ENCODE results near the gene HSPA14.
"Not testable (repeated sequence)": the region's sequence is repeated elsewhere in the genome, so short reads cannot be mapped to it uniquely, and the experiment has no call there.

The HSPA14 gene

GRCh38 chr10:14837757-14838581 is at the start of gene HSPA14, which contains the start of the genes CDNF and MSANTD7:
TSS of gene HSPA14 (plus strand) at chr10:14838306. CDS start at chr10:14838403, 97 bp downstream.
TSS of gene CDNF (minus strand) at chr10:14838037. CDS start at chr10:14837946, 91 bp downstream.
TSS of gene MSANTD7 (plus strand) at chr10:14838306. CDS start at chr10:14842285, 3,979 bp downstream.
- DNase-seq (ENCODE audit: low spot score in 2 of 2): peak; percentile 99
- ATAC-seq (replicated peaks; ENCODE audit: extremely low read depth, poor library complexity, severe bottlenecking): peak; percentile 93
- no peaks in the 10 kb centered on the region for H3K27me3 Mint-ChIP-seq
- peak within 1 kb of the TSS; percentile 93 for H3K27ac Mint-ChIP-seq (ENCODE audit: low read depth)
- H3K4me1 Mint-ChIP-seq: peaks cover 25% of the 10 kb centered on the region
- H3K4me3 Mint-ChIP-seq: peak within 1 kb of the TSS; percentile 96
- H3K36me3 Mint-ChIP-seq (ENCODE audit: insufficient read depth): peaks cover 26% of the 10 kb centered on the region
- no peaks in the 10 kb centered on the region for H3K9me3 Mint-ChIP-seq

GRCh38 chr10:14798636-14799035 is 39.5 kb upstream of the HSPA14 start:
- H3K9me3 Mint-ChIP-seq: no peaks in the 10 kb centered on the region
- no peaks in the 10 kb centered on the region for H3K4me1 Mint-ChIP-seq
- H3K27me3 Mint-ChIP-seq: no peaks in the 10 kb centered on the region
- H3K36me3 Mint-ChIP-seq (ENCODE audit: insufficient read depth): no peaks in the 10 kb centered on the region
- no peak for DNase-seq (ENCODE audit: low spot score in 2 of 2)
- H3K4me3 Mint-ChIP-seq: no peak overlapping the region
- no peak overlapping the region for H3K27ac Mint-ChIP-seq (ENCODE audit: low read depth)
- ATAC-seq (replicated peaks; ENCODE audit: extremely low read depth, poor library complexity, severe bottlenecking): no peak

- H3K27ac Mint-ChIP-seq (ENCODE audit: low read depth): no peak overlapping the region
- ATAC-seq (replicated peaks; ENCODE audit: extremely low read depth, poor library complexity, severe bottlenecking): no peak
Observed at GRCh38 chr10:14800397-14800796, 37.7 kb upstream of the HSPA14 start.

GRCh38 chr10:14801723-14802122 is 36.4 kb upstream of the HSPA14 start:
- Mint-ChIP-seq H3K27ac (ENCODE audit: low read depth) (no peak overlapping the region), H3K4me3 (no peak overlapping the region), H3K9me3 (no peaks in the 10 kb centered on the region), H3K4me1 (no peaks in the 10 kb centered on the region), H3K36me3 (ENCODE audit: insufficient read depth) (peaks cover 2% of the 10 kb centered on the region), H3K27me3 (no peaks in the 10 kb centered on the region)
- ATAC-seq (replicated peaks; ENCODE audit: extremely low read depth, poor library complexity, severe bottlenecking) (no peak), DNase-seq (ENCODE audit: low spot score in 2 of 2) (no peak)

More at GRCh38 chr10:14800397-14800796, 37.7 kb upstream of the HSPA14 start:
- Mint-ChIP-seq H3K4me3 (no peak overlapping the region), H3K27me3 (no peaks in the 10 kb centered on the region), H3K9me3 (no peaks in the 10 kb centered on the region), H3K4me1 (no peaks in the 10 kb centered on the region), H3K36me3 (ENCODE audit: insufficient read depth) (peaks cover 2% of the 10 kb centered on the region)
- no peak for DNase-seq (ENCODE audit: low spot score in 2 of 2)

GRCh38 chr10:14803827-14804226 is 34.3 kb upstream of the HSPA14 start:
- Mint-ChIP-seq H3K9me3 (no peaks in the 10 kb centered on the region), H3K4me1 (no peaks in the 10 kb centered on the region), H3K27ac (ENCODE audit: low read depth) (no peak overlapping the region), H3K36me3 (ENCODE audit: insufficient read depth) (peaks cover 2% of the 10 kb centered on the region), H3K4me3 (no peak overlapping the region), H3K27me3 (no peaks in the 10 kb centered on the region)
- DNase-seq (ENCODE audit: low spot score in 2 of 2) (no peak), ATAC-seq (replicated peaks; ENCODE audit: extremely low read depth, poor library complexity, severe bottlenecking) (no peak)

- Mint-ChIP-seq H3K4me3 (no peak overlapping the region), H3K27ac (ENCODE audit: low read depth) (no peak overlapping the region), H3K9me3 (no peaks in the 10 kb centered on the region), H3K36me3 (ENCODE audit: insufficient read depth) (peaks cover 2% of the 10 kb centered on the region), H3K4me1 (no peaks in the 10 kb centered on the region), H3K27me3 (no peaks in the 10 kb centered on the region)
- ATAC-seq (replicated peaks; ENCODE audit: extremely low read depth, poor library complexity, severe bottlenecking) (no peak), DNase-seq (ENCODE audit: low spot score in 2 of 2) (no peak)
Observed at GRCh38 chr10:14806318-14806717, 31.8 kb upstream of the HSPA14 start.

- Mint-ChIP-seq H3K4me3 (no peak overlapping the region), H3K27ac (ENCODE audit: low read depth) (no peak overlapping the region), H3K4me1 (no peaks in the 10 kb centered on the region), H3K36me3 (ENCODE audit: insufficient read depth) (no peaks in the 10 kb centered on the region), H3K27me3 (no peaks in the 10 kb centered on the region), H3K9me3 (no peaks in the 10 kb centered on the region)
- ATAC-seq (replicated peaks; ENCODE audit: extremely low read depth, poor library complexity, severe bottlenecking) (no peak), DNase-seq (ENCODE audit: low spot score in 2 of 2) (no peak)
Observed at GRCh38 chr10:14810969-14811953, 26.8 kb upstream of the HSPA14 start.

- peak overlapping the region; percentile 34 for H3K4me3 Mint-ChIP-seq
- no peaks in the 10 kb centered on the region for H3K9me3 Mint-ChIP-seq
- no peaks in the 10 kb centered on the region for H3K36me3 Mint-ChIP-seq (ENCODE audit: insufficient read depth)
- H3K27ac Mint-ChIP-seq (ENCODE audit: low read depth): peak overlapping the region; percentile 79
- no peaks in the 10 kb centered on the region for H3K27me3 Mint-ChIP-seq
- H3K4me1 Mint-ChIP-seq: no peaks in the 10 kb centered on the region
- ATAC-seq (replicated peaks; ENCODE audit: extremely low read depth, poor library complexity, severe bottlenecking): no peak
- DNase-seq (ENCODE audit: low spot score in 2 of 2): no peak
Observed at GRCh38 chr10:14812271-14812670, 25.8 kb upstream of the HSPA14 start.

- no peaks in the 10 kb centered on the region for H3K4me1 Mint-ChIP-seq
- H3K36me3 Mint-ChIP-seq (ENCODE audit: insufficient read depth): no peaks in the 10 kb centered on the region
- no peak for DNase-seq (ENCODE audit: low spot score in 2 of 2)
- H3K27ac Mint-ChIP-seq (ENCODE audit: low read depth): no peak overlapping the region
- no peak for ATAC-seq (replicated peaks; ENCODE audit: extremely low read depth, poor library complexity, severe bottlenecking)
- H3K9me3 Mint-ChIP-seq: no peaks in the 10 kb centered on the region
- H3K27me3 Mint-ChIP-seq: no peaks in the 10 kb centered on the region
- no peak overlapping the region for H3K4me3 Mint-ChIP-seq
Observed at GRCh38 chr10:14815681-14816080, 22.4 kb upstream of the HSPA14 start.

- H3K36me3 Mint-ChIP-seq (ENCODE audit: insufficient read depth); DNase-seq (ENCODE audit: low spot score in 2 of 2); H3K4me3 Mint-ChIP-seq; H3K27me3 Mint-ChIP-seq; ATAC-seq (replicated peaks; ENCODE audit: extremely low read depth, poor library complexity, severe bottlenecking); H3K27ac Mint-ChIP-seq (ENCODE audit: low read depth); H3K9me3 Mint-ChIP-seq; H3K4me1 Mint-ChIP-seq: not testable (repeated sequence)
Observed at GRCh38 chr10:14816717-14817116, 21.4 kb upstream of the HSPA14 start.

GRCh38 chr10:14820010-14820774 is 17.9 kb upstream of the HSPA14 start:
- DNase-seq (ENCODE audit: low spot score in 2 of 2): no peak
- ATAC-seq (replicated peaks; ENCODE audit: extremely low read depth, poor library complexity, severe bottlenecking): no peak
- Mint-ChIP-seq H3K4me1 (peaks cover 6% of the 10 kb centered on the region), H3K27ac (ENCODE audit: low read depth) (no peak overlapping the region), H3K9me3 (no peaks in the 10 kb centered on the region), H3K4me3 (no peak overlapping the region), H3K27me3 (no peaks in the 10 kb centered on the region), H3K36me3 (ENCODE audit: insufficient read depth) (no peaks in the 10 kb centered on the region)

- no peaks in the 10 kb centered on the region for H3K36me3 Mint-ChIP-seq (ENCODE audit: insufficient read depth)
- no peaks in the 10 kb centered on the region for H3K27me3 Mint-ChIP-seq
- H3K27ac Mint-ChIP-seq (ENCODE audit: low read depth): no peak overlapping the region
- DNase-seq (ENCODE audit: low spot score in 2 of 2) (no peak), ATAC-seq (replicated peaks; ENCODE audit: extremely low read depth, poor library complexity, severe bottlenecking) (no peak)
- no peak overlapping the region for H3K4me3 Mint-ChIP-seq
- H3K4me1 Mint-ChIP-seq: peaks cover 6% of the 10 kb centered on the region
- H3K9me3 Mint-ChIP-seq: no peaks in the 10 kb centered on the region
Observed at GRCh38 chr10:14820775-14821154, 17.3 kb upstream of the HSPA14 start.

Measured in central memory CD8-positive, alpha-beta T cell (primary cell).